GM19099 (cell line): Measurements from ENCODE around the gene OR51E1.

ENCODE experiments used
- POLR2A ChIP-seq: IDR thresholded peaks from 3 replicates; pipeline ENCODE4 v1.6.1; 2011; ENCODE audit warnings: low read depth; ENCODE audit not compliant: insufficient read length; ENCODE audit errors: extremely low read depth

Gene OR51E1

DNA sequence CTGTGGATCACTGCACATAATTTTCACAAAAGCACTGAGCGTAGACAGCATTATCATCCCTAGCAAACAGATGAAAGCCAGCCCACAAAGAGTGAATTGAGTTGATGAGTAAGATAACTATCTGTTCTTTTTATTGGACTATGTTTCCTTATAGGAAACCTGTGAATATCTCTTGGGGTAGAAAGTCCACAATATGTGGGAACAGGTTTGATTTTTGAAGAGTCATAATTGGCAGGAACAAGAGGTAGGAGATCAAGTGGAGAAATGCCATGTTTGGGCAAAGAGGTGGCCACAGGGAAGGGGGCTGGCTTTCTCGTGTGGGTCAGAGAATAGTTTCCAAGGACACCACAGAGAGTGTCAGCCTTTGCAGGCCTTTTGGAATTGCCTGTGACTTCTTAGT is 30.0 kb downstream of the OR51E1 start:
- TF ChIP-seq POLR2A: no peak

DNA sequence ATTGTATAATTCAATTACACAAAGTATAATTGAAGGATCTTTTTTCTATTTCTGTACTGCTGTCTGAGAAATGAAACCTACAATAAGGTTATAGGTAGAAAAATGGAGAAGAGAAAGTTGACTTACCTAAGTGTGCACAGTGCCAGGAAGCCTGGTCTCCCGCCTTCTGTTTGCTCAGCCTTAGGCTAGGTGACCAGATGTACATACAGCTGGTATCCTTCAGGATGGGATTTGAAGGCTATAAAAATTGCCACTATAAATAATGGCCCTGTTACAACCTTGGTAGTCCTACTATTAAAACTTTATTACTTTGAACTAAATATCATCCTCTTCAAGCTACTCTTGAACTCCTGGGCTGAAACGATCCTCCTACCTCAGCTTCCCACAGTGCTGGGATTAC is 34.2 kb downstream of the OR51E1 start:
- no peak for TF ChIP-seq POLR2A

DNA sequence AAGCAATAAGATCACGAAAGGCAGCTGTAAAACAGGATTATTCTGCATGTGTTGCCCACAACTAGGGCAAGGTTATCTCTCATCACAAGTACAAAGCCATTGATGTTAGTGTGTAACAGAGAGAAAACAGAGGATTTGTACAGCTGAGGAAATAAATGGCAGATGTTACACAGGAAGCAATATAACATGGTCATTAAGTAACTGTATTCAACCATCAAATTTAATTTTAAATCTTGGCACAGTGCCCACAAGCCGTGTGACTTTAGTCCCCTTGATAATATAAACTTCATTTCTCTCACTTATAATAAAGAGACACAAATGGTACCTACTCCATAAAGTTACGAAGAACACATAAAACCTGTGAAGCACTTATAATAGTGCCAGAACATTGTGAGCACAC is 36.6 kb downstream of the OR51E1 start:
- no peak for TF ChIP-seq POLR2A

DNA sequence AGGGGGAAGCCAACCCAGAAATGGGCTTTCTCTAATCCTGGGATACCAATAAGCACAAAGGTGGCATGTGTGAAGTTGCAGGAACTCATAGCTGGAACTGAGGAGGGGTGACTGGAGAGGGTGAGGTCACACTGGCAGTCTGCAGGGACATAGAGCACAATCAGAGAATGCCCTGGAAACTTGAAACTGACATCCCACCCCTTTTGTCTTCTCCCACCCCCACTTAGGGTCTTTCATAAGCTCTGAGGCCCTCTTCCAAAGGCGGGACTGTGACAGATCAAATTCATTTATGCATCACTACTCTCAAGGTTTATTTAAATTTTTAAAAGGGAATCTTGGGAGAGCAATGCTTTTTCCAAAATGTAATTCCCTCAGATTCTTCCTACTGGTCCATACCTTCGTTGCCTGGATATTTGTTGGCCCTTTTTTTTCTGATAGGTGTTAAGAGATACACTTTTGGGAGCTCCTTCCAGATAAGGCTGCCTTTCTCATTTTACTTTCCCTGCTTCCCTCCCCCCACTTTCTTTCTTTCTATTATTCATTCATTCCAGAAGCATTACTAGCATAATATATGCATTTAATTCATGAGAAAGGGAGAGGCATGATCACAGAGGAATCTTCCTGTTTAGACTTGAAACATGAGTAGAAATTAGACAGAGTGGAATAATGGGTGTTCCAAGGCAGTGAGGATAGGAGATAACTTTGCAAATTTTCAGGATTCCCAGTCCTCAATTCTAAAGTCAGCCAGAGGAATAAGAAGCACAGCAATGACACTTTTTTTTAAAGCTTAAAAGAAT is 39.0 kb downstream of the OR51E1 start:
- no peak for TF ChIP-seq POLR2A

DNA sequence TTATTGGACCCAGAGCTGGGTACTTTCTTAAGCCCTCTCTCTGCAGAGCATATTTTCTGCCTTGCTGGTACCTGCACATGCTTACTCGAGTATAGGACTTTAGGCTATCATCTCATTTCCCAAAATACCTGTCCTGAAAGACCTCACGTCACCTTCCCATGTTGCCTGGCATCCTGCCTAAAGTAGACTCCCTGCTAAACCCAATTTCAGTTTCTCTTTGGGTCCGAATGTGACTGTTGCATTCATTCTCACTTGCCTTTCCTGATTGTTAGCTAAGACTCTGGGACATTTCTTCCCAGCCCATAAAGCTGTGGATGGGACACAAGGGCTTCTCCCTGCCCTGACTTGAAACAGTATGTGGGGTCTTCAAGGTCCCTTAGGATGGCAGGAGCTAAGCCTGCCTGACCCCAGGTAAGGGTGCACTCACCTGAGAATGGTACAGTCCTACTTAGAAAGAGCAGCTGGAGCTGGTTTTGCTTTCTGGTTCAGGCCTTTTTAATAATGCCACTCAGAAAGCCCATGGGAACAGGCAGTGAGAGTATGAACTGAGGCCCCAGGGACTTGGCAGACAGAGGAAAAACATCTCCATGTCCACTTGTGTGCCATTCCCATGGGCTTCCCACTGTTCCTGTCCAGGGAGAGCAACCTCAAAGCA is 41.0 kb downstream of the OR51E1 start:
- no peak for TF ChIP-seq POLR2A

DNA sequence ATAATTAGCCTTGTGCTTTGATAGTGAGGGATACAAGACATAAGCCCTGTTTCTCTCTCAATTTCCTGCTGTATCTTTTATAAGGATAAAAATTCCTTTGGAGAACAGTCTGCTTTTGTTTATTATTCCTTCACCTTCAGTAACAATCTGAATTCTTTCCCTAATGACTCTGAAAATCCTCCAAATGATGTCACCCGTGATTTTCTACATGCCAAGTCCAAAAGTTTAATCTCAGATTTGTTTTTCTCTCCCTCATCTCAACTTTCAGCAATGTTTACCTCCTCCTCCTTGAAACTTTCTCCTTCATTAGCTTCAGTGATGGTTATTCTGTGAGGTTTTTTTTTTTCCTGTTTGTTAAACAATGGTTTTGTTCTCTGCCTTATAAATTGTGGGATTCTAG is 51.7 kb downstream of the OR51E1 start:
- TF ChIP-seq POLR2A: no peak

DNA sequence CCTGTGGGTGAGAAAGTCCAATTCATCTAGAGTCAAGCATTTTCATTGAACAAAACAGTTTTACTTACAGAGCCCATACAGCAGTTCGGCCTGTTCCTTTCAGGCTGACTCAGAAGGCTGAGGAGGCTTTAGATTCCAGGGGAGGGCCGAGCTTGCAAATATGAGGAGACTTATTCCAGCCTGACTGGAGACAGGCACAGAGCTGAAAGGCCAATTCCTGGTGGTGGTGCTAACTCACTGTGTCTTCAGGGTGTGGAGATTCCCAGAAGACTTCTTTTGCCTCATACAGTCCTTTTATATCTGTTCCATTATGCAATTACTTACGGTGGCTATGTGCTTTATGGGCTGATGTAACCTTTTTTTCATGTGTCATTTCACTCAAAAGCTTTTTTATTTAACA is 53.8 kb downstream of the OR51E1 start, which contains the start of gene OR51E2:
Gene OR51E2 (minus strand): TSS at position 269 of the 400 bp plus-strand sequence. CDS start 15,142 bp downstream, outside the sequence.
- TF ChIP-seq POLR2A: no peak

DNA sequence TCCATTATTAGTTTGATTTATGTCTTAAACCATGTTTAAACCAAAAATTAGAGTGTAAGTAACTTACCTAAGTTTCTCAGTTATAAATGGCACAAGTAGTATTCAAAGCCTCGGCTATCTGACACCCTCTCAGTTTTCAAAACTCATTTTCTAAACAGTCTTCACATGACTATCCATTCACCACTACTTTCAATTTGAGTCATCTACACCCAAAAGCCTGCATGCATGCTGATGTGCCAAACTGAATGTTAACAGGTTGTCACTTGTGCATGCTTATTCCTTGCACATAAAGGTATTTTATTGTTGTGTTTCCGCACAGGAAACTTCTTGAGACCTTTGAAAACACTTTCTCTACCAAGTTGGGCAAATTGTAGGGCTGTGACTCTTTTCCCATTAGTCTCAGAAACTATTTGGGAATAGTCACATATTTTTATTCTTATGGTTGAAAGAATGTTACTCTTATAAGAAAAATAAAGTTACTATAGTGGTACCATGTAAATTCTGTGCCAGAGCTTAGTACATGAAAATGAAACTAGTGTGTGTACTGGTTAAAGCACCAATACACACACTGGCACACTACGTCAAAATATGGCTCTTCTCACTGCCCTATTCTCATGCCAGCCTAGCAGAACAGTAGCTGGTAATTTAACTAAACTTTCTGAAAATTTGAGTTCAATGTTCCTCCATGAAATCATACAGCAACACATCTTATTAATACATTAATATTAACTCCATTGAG is 56.1 kb downstream of the OR51E1 start:
- TF ChIP-seq POLR2A: no peak

DNA sequence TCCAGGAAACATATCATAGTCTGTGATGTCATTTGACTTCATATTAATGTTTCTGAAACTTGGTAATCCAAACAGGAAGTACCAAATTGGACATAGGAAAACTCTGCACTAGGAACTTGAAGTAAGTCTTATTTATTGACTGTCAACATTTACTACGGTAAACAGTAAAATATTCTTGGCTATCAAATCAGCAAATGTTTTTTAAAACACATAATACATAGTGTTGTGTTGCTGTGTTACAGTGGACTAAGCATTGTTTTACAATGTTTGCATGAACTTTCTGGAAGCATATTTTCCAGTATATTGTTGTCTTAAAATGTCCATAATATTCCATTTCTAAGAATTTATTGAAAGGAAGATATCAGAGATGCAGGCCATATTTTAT is 56.6 kb downstream of the OR51E1 start:
- no peak for TF ChIP-seq POLR2A

DNA sequence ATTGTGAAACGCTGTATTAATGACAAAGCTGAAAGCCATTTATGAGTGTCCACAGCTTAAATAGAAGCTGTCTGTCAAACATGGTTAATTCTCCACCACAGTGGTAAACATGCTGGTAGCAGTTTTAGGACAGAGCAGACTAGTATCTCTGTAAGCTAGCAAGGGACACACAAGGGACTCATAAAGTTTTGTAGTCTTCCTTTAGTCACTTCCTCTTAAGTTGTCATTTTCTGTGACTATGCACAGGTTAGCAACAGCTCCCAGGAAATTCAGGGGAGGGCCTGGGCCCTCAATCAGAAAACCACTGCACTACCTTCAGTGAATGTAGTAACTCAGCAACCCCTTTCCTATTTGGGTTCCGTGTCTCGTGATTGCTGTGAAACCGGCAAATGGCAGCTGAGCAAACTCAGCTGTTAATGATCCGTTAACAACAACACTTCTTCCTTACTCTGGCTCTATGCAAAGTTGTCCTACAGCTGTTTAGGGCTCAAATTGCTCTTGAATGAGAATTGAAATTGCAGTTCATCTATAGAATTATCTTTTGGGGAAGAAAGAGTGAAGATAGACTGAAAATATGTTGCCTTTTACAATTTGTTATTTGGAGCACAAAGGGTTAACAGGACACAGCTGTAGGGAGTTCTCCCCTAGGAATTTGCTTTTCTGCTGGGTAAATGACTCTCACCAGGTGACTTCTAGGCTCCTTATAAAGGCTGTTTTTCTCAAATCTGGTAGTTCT is 60.4 kb downstream of the OR51E1 start, which contains the start of gene MMP26:
Gene MMP26 (plus strand): TSS at position 731 of the 736 bp plus-strand sequence.
- no peak for TF ChIP-seq POLR2A

DNA sequence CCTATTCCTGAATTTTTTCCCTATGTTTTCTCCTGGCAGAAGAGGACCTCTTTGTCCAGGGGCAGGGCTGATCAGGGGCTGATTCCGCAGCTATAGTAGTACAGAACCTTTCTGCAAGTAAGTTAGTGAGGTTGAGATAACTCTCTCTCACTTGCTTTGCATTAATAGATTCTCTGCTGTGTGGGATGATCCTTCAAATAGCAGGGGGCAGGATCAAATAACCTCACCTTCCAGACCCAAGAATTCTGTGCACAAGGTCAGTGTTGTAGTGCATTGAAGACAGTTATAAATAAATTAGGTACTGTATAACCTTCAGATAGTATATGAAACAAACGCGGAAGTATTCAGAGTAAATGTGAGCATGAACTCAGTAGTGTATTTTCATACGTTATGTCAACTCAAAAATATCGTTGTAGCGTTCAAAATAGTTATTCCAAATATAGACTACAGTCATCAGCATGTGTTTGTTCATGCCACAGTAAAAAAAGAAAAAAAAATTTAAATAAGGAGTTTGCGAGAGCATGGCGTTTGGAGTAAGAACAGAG is 61.1 kb downstream of the OR51E1 start:
- TF ChIP-seq POLR2A: no peak
